Vagina (tissue), 2 donors: Measurements from ENCODE around the gene EPHA3. TPM values are rescaled to one million over a fixed set of nuclear protein-coding genes. Genes with fewer than 3 reads are reported as not detected.

Experiments used
- DNase-seq, 2 donors: peaks; one replicate each; pipeline ENCODE4 v3.0.0-alpha.2; 2017; ENCODE audit errors: extremely low spot score in 2 of 2
- H3K27ac ChIP-seq: fragments of 200-600 bp; sonication (generic); one replicate; pipeline ENCODE4 v1.5.1; 2019
- H3K27me3 ChIP-seq: fragments of 200-600 bp; sonication (generic); one replicate; pipeline ENCODE4 v1.5.1; 2019
- H3K36me3 ChIP-seq, 2 donors: fragments of 200-600 bp; sonication (generic); one replicate each; pipeline ENCODE4 v1.5.1; 2017 to 2019
- H3K4me1 ChIP-seq: fragments of 200-600 bp; sonication (generic); one replicate; pipeline ENCODE4 v1.5.1; 2019
- H3K4me3 ChIP-seq, 2 donors: fragments of 200-600 bp; sonication (generic); 1 replicate in 1 of 2; 2 replicates in 1 of 2; pipeline ENCODE4 v1.5.1; 2016 to 2019
- H3K9me3 ChIP-seq: fragments of 200-600 bp; sonication (generic); one replicate; pipeline ENCODE4 v1.5.1; 2019
- CTCF ChIP-seq, 3 experiments: fragments of 450-650 bp in 2 of 3; fragments of 200-600 bp in 1 of 3; sonication (generic) in 1 of 3; IDR thresholded peaks; one replicate each; pipeline ENCODE4 v1.5.1; 2017 to 2019; ENCODE audit warnings: antibody characterized with exemption in 3 of 3, mild to moderate bottlenecking in 2 of 3, moderate library complexity in 2 of 3
- POLR2A ChIP-seq, 2 donors: fragments of 450-650 bp; IDR thresholded peaks; one replicate each; pipeline ENCODE4 v1.6.1; 2017; ENCODE audit warnings: antibody characterized with exemption in 2 of 2, mild to moderate bottlenecking in 2 of 2, moderate library complexity in 2 of 2
- POLR2AphosphoS5 ChIP-seq, 2 donors: sonication (generic); formaldehyde crosslinking; IDR thresholded peaks; one replicate each; pipeline ENCODE4 v1.9.0; 2017; ENCODE audit warnings: antibody characterized with exemption in 2 of 2, mild to moderate bottlenecking in 2 of 2, low read depth in 1 of 2; ENCODE audit not compliant: insufficient read depth in 1 of 2
- intact Hi-C: fragments of 100-400 bp; cut with DNase I; formaldehyde crosslinking; loops from one replicate; pipeline ENCODE4 v1.15.1; 2023
- total RNA-seq: library from RNA; depleted of rRNA; stranded (reverse); fragments of >200 nt; gene quantifications from one replicate; pipeline ENCODE4 v1.2.3, GENCODE V29; 2016

Gene EPHA3
- total RNA-seq, 1 donor from 2014 or later: 24.1 TPM

GRCh38 chr3:89280301-89280700 is 172.9 kb downstream of the EPHA3 start:
- H3K27ac ChIP-seq: no peak overlapping the region
- H3K9me3 ChIP-seq: no peaks in the 10 kb centered on the region
- no peaks in the 10 kb centered on the region for H3K36me3 ChIP-seq
- intact Hi-C loops: no loop called here
- no peak for TF ChIP-seq POLR2AphosphoS5 (IDR thresholded peaks at IDR 0.05; ENCODE audit: insufficient read depth in 1 of 2, low read depth in 1 of 2)
- TF ChIP-seq CTCF (IDR thresholded peaks at IDR 0.05): no peak
- TF ChIP-seq POLR2A (IDR thresholded peaks at IDR 0.05): no peak
- no peaks in the 10 kb centered on the region for H3K27me3 ChIP-seq
- H3K4me1 ChIP-seq: no peaks in the 10 kb centered on the region
- no peak for DNase-seq
- H3K4me3 ChIP-seq: no peak overlapping the region

- intact Hi-C loops: no loop called here
- H3K4me3 ChIP-seq: no peak overlapping the region
- H3K27me3 ChIP-seq: no peaks in the 10 kb centered on the region
- H3K4me1 ChIP-seq: no peaks in the 10 kb centered on the region
- no peaks in the 10 kb centered on the region for H3K9me3 ChIP-seq
- H3K27ac ChIP-seq: no peak overlapping the region
- DNase-seq: no peak
- H3K36me3 ChIP-seq: no peaks in the 10 kb centered on the region
- TF ChIP-seq CTCF (IDR thresholded peaks at IDR 0.05): no peak
- no peak for TF ChIP-seq POLR2AphosphoS5 (IDR thresholded peaks at IDR 0.05; ENCODE audit: insufficient read depth in 1 of 2, low read depth in 1 of 2)
- no peak for TF ChIP-seq POLR2A (IDR thresholded peaks at IDR 0.05)
Observed at GRCh38 chr3:89280822-89281365, 173.5 kb downstream of the EPHA3 start.

GRCh38 chr3:89287902-89288508 is 180.6 kb downstream of the EPHA3 start:
- no peaks in the 10 kb centered on the region for H3K9me3 ChIP-seq
- no peak overlapping the region for H3K27ac ChIP-seq
- H3K27me3 ChIP-seq: no peaks in the 10 kb centered on the region
- no peaks in the 10 kb centered on the region for H3K36me3 ChIP-seq
- TF ChIP-seq POLR2A (IDR thresholded peaks at IDR 0.05) (no peak), POLR2AphosphoS5 (IDR thresholded peaks at IDR 0.05; ENCODE audit: insufficient read depth in 1 of 2, low read depth in 1 of 2) (no peak), CTCF (IDR thresholded peaks at IDR 0.05) (no peak)
- DNase-seq: no peak
- H3K4me1 ChIP-seq: no peaks in the 10 kb centered on the region
- intact Hi-C loops: no loop called here
- no peak overlapping the region for H3K4me3 ChIP-seq

- no peaks in the 10 kb centered on the region for H3K27me3 ChIP-seq
- no peaks in the 10 kb centered on the region for H3K9me3 ChIP-seq
- no peaks in the 10 kb centered on the region for H3K4me1 ChIP-seq
- DNase-seq: no peak
- no peak overlapping the region for H3K27ac ChIP-seq
- H3K4me3 ChIP-seq: no peak overlapping the region
- intact Hi-C loops: no loop called here
- TF ChIP-seq CTCF (IDR thresholded peaks at IDR 0.05) (no peak), POLR2AphosphoS5 (IDR thresholded peaks at IDR 0.05; ENCODE audit: insufficient read depth in 1 of 2, low read depth in 1 of 2) (no peak), POLR2A (IDR thresholded peaks at IDR 0.05) (no peak)
- no peaks in the 10 kb centered on the region for H3K36me3 ChIP-seq
Observed at GRCh38 chr3:89289574-89290190, 182.3 kb downstream of the EPHA3 start.

GRCh38 chr3:89297199-89297598 is 189.8 kb downstream of the EPHA3 start:
- DNase-seq: no peak
- H3K9me3 ChIP-seq: no peaks in the 10 kb centered on the region
- intact Hi-C loops: no loop called here
- TF ChIP-seq CTCF (IDR thresholded peaks at IDR 0.05) (no peak), POLR2A (IDR thresholded peaks at IDR 0.05) (no peak), POLR2AphosphoS5 (IDR thresholded peaks at IDR 0.05; ENCODE audit: insufficient read depth in 1 of 2, low read depth in 1 of 2) (no peak)
- H3K4me3 ChIP-seq: no peak overlapping the region
- H3K27ac ChIP-seq: no peak overlapping the region
- no peaks in the 10 kb centered on the region for H3K27me3 ChIP-seq
- no peaks in the 10 kb centered on the region for H3K4me1 ChIP-seq
- no peaks in the 10 kb centered on the region for H3K36me3 ChIP-seq
